Lower lobe of right lung (tissue), 2 donors: ENCODE results near the gene SCGB1D1. TPM values are rescaled to one million over a fixed set of nuclear protein-coding genes. Genes with fewer than 3 reads are reported as not detected.

Experiments
- ATAC-seq, 2 donors: fragments of 200-7000 bp; cut with Tn5 transposase; one replicate each; pipeline ENCODE4 v1.9.1; 2020 to 2022; ENCODE audit warnings: mild to moderate bottlenecking in 2 of 2, moderate library complexity in 2 of 2
- DNase-seq: peaks from one replicate; pipeline ENCODE4 v3.0.0-alpha.2; 2020
- H3K27ac ChIP-seq: fragments of 200-600 bp; one replicate; pipeline ENCODE4 v1.8.0; 2022
- H3K27me3 ChIP-seq: fragments of 200-600 bp; one replicate; pipeline ENCODE4 v1.8.0; 2022; ENCODE audit warnings: low read depth
- H3K36me3 ChIP-seq: fragments of 200-600 bp; one replicate; pipeline ENCODE4 v1.8.0; 2022; ENCODE audit warnings: mild to moderate bottlenecking
- H3K4me1 ChIP-seq: fragments of 200-600 bp; one replicate; pipeline ENCODE4 v1.8.0; 2022
- H3K4me3 ChIP-seq: fragments of 200-600 bp; one replicate; pipeline ENCODE4 v1.8.0; 2022; ENCODE audit warnings: mild to moderate bottlenecking
- H3K9me3 ChIP-seq: fragments of 200-600 bp; one replicate; pipeline ENCODE4 v1.8.0; 2022
- intact Hi-C: fragments of 100-400 bp; cut with DNase I; formaldehyde crosslinking; loops from one replicate; pipeline ENCODE4 v1.11.0; 2022
- total RNA-seq: library from RNA; stranded (reverse); fragmentation: NEBNext Ultra II Directional; extraction: Animal tissue kit (Norgen Biotek cat#: 25700); gene quantifications from one replicate; pipeline ENCODE4 v1.2.1, GENCODE V29; 2021
- TF ChIP-seq, protein P1 (sequence below): fragments of 200-600 bp; IDR thresholded peaks from one replicate; pipeline ENCODE4 v1.8.0; 2022; ENCODE audit warnings: antibody characterized with exemption, mild to moderate bottlenecking
- donor health status: DM: no; HTN: yes; CAD: no; lungs with severe emphysema.

SCGB1D1 gene
- total RNA-seq, 1 donor from 2014 or later = not detected

- H3K27me3 ChIP-seq = no peaks in the 10 kb centered on the region
- peaks cover 1% of the 10 kb centered on the region for H3K9me3 ChIP-seq
- intact Hi-C loops = no loop called here
- ATAC-seq = no peak
- no peaks in the 10 kb centered on the region for H3K36me3 ChIP-seq
- H3K4me3 ChIP-seq = no peak overlapping the region
- no peak for DNase-seq
- H3K27ac ChIP-seq = no peak overlapping the region
- H3K4me1 ChIP-seq = no peaks in the 10 kb centered on the region
- TF ChIP-seq, protein P1, sequence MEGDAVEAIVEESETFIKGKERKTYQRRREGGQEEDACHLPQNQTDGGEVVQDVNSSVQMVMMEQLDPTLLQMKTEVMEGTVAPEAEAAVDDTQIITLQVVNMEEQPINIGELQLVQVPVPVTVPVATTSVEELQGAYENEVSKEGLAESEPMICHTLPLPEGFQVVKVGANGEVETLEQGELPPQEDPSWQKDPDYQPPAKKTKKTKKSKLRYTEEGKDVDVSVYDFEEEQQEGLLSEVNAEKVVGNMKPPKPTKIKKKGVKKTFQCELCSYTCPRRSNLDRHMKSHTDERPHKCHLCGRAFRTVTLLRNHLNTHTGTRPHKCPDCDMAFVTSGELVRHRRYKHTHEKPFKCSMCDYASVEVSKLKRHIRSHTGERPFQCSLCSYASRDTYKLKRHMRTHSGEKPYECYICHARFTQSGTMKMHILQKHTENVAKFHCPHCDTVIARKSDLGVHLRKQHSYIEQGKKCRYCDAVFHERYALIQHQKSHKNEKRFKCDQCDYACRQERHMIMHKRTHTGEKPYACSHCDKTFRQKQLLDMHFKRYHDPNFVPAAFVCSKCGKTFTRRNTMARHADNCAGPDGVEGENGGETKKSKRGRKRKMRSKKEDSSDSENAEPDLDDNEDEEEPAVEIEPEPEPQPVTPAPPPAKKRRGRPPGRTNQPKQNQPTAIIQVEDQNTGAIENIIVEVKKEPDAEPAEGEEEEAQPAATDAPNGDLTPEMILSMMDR = peak; percentile 19
These were observed 27.3 kb downstream of the SCGB1D1 start for GRCh38 chr11:62217191-62217748.

- Histone ChIP-seq H3K4me1 (no peaks in the 10 kb centered on the region), H3K9me3 (peaks cover 28% of the 10 kb centered on the region), H3K36me3 (no peaks in the 10 kb centered on the region), H3K27me3 (no peaks in the 10 kb centered on the region), H3K27ac (no peak overlapping the region), H3K4me3 (no peak overlapping the region)
- TF ChIP-seq, protein P1 = no peak
- ATAC-seq (no peak), DNase-seq (no peak)
- intact Hi-C loops = no loop called here
These were observed 31.5 kb downstream of the SCGB1D1 start for GRCh38 chr11:62221498-62221897.

DNA sequence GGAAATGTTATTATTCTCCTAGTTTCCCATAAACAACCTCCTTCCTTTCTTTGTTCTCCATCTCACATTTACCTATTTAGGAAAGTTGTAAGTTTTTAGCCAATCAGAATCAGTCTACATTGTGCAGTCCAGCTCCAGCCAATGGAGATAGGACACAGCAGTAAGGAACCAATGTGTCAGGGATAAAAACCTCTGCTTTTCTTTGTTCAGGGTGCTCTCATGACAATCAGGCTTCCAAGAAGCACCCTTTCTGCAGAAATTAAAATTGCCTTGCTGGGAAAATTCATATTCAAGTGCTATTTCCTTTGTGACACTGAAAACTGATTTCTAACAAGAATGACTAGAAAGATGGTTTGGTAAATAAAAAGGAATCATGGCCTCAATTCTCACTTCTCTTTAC is 33.1 kb downstream of the SCGB1D1 start:
- DNase-seq (no peak), ATAC-seq (no peak)
- peaks cover 28% of the 10 kb centered on the region for H3K9me3 ChIP-seq
- intact Hi-C loops = no loop called here
- no peak overlapping the region for H3K4me3 ChIP-seq
- H3K4me1 ChIP-seq = no peaks in the 10 kb centered on the region
- H3K36me3 ChIP-seq = no peaks in the 10 kb centered on the region
- peaks cover 4% of the 10 kb centered on the region for H3K27me3 ChIP-seq
- no peak overlapping the region for H3K27ac ChIP-seq
- TF ChIP-seq, protein P1 = no peak

DNA sequence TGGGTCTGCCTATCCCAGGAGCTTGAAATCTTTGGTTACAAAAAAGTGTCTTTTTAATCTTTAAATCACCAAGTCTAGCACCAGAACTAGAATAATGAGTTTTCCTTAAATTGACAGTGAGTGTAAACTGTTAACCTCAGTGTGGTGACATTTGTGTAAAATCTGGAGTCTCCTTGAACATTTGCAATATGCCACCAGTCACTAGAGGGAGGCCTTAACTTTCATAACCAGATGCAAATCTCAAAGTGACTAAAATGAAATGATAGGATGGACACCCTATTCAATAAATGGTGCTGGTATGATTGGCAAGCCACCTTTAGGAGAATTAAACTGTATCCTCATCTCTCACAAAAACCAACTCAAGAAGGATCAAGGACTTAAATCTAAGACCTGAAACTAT is 43.7 kb downstream of the SCGB1D1 start:
- H3K27me3 ChIP-seq = no peaks in the 10 kb centered on the region
- H3K36me3 ChIP-seq = no peaks in the 10 kb centered on the region
- no peak overlapping the region for H3K27ac ChIP-seq
- H3K4me1 ChIP-seq = no peaks in the 10 kb centered on the region
- ATAC-seq (no peak), DNase-seq (no peak)
- no peaks in the 10 kb centered on the region for H3K9me3 ChIP-seq
- TF ChIP-seq, protein P1 = no peak
- intact Hi-C loops = no loop called here
- H3K4me3 ChIP-seq = no peak overlapping the region

DNA sequence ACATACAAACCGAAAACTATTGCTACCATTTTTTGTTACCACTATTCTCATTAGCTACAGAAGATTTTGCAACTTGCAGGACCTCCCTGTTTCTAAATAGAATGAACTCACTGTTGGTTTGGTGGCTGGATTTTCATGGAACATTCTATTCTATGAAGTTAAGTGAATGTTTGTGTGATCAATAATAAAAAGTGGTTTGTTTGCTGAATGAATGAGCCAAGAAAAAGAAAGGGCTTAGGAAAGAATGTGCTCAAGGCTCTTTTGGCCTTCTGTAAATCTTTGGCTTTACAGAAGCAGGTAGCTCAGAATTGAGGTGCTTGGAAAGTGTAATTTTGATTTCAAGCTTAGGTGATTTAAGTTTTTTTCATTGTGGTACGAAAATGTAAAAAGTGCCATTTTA is 46.2 kb downstream of the SCGB1D1 start:
- H3K4me3 ChIP-seq = no peak overlapping the region
- H3K9me3 ChIP-seq = no peaks in the 10 kb centered on the region
- H3K27me3 ChIP-seq = no peaks in the 10 kb centered on the region
- TF ChIP-seq, protein P1 = no peak
- DNase-seq (no peak), ATAC-seq (no peak)
- no peaks in the 10 kb centered on the region for H3K36me3 ChIP-seq
- H3K27ac ChIP-seq = no peak overlapping the region
- intact Hi-C loops = no loop called here
- H3K4me1 ChIP-seq = no peaks in the 10 kb centered on the region
